ENCODE results near the gene MTFP1. TPM values are rescaled to one million over a fixed set of nuclear protein-coding genes. Genes with fewer than 3 reads are reported as not detected.

Gene MTFP1
- total and polyA plus RNA-seq, 9 of the 15 experiments (the other 6 are each of a cell fraction or from before 2014, with no cell fraction given): 10.7 to 52.0 (median 30.1) TPM

DNA sequence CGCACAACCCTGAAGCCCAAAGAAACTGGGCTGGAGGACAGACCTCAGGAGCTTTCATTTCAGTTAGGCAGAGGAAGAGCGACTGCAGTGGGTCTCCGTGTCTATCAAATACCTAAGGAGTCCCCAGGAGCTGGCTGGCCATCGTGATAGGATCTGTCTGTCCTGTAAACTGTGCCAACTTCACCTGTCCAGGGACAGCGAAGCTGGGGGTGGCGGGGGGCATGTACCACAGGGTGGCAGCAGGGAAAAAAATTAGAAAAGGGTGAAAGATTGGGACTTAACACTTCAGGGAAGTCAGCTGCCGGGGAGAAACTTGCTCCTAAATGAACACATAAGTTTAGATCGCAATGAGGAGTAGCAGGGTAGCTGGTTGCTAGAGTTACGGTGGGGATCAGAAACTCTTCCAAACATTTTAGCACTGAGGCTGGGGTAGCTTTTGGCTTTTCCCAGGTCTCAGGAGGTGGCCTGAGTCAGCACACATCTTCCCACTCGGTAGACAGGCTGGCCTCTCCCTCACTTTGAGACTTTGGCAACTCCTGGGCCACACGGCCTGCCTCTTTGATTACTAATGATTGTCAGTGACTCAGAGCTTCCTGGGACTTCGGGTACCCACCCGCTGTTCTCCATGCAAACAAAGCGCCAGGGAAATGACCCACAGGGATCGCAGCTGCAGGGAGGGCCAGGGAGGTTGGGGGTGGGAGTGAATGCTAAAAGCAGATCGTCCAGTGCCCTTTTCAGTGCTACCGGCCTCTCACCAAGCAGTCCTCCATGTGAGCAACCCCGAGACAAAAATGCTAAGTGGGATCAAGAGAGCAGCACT lies 2.9 kb upstream of the MTFP1 start:
- H3K4me1 ChIP-seq (replicated peaks in 1 of 2; ENCODE audit: control insufficient read depth in 2 of 2, insufficient read depth in 2 of 2, low read length in 2 of 2): peaks cover 46 to 47% of the 10 kb centered on the region in 2 experiments
- DNase-seq (ENCODE audit: extremely low read depth in 1 of 4, low spot score in 3 of 4): peak; percentile 19 to 73 (median 37)
- TF ChIP-seq, protein P1, sequence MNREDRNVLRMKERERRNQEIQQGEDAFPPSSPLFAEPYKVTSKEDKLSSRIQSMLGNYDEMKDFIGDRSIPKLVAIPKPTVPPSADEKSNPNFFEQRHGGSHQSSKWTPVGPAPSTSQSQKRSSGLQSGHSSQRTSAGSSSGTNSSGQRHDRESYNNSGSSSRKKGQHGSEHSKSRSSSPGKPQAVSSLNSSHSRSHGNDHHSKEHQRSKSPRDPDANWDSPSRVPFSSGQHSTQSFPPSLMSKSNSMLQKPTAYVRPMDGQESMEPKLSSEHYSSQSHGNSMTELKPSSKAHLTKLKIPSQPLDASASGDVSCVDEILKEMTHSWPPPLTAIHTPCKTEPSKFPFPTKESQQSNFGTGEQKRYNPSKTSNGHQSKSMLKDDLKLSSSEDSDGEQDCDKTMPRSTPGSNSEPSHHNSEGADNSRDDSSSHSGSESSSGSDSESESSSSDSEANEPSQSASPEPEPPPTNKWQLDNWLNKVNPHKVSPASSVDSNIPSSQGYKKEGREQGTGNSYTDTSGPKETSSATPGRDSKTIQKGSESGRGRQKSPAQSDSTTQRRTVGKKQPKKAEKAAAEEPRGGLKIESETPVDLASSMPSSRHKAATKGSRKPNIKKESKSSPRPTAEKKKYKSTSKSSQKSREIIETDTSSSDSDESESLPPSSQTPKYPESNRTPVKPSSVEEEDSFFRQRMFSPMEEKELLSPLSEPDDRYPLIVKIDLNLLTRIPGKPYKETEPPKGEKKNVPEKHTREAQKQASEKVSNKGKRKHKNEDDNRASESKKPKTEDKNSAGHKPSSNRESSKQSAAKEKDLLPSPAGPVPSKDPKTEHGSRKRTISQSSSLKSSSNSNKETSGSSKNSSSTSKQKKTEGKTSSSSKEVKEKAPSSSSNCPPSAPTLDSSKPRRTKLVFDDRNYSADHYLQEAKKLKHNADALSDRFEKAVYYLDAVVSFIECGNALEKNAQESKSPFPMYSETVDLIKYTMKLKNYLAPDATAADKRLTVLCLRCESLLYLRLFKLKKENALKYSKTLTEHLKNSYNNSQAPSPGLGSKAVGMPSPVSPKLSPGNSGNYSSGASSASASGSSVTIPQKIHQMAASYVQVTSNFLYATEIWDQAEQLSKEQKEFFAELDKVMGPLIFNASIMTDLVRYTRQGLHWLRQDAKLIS (CRISPR knock-in tag; IDR thresholded peaks at IDR 0.05): 0 out of 2 replicates have a peak, but pooled peaks have one; percentile 21
- TF ChIP-seq, protein P2, sequence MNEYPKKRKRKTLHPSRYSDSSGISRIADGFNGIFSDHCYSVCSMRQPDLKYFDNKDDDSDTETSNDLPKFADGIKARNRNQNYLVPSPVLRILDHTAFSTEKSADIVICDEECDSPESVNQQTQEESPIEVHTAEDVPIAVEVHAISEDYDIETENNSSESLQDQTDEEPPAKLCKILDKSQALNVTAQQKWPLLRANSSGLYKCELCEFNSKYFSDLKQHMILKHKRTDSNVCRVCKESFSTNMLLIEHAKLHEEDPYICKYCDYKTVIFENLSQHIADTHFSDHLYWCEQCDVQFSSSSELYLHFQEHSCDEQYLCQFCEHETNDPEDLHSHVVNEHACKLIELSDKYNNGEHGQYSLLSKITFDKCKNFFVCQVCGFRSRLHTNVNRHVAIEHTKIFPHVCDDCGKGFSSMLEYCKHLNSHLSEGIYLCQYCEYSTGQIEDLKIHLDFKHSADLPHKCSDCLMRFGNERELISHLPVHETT (CRISPR knock-in tag; conservative IDR thresholded peaks at IDR 0.05 in 1 of 2, IDR thresholded peaks at IDR 0.05 in 1 of 2): peak in 1 of 2 experiments; percentile 56; a peak in 2 of 4 replicates
- TF ChIP-seq FOSL1 (tag; conservative IDR thresholded peaks at IDR 0.05) (peak; percentile 53), C11orf30 (IDR thresholded peaks at IDR 0.05; ENCODE audit: low read depth) (peak; percentile 60; the same call in 1 of the 2 replicates), ZNF316 (IDR thresholded peaks at IDR 0.05) (peak; percentile 58), FOXJ3 (CRISPR knock-in tag; IDR thresholded peaks at IDR 0.05) (no peak), CREM (IDR thresholded peaks at IDR 0.05; ENCODE audit: low read depth) (0 out of 2 replicates have a peak, but pooled peaks have one; percentile 21), MAFG (tag; conservative IDR thresholded peaks at IDR 0.05) (0 out of 2 replicates have a peak, but pooled peaks have one; percentile 10), SMARCE1 (IDR thresholded peaks at IDR 0.05) (0 out of 2 replicates have a peak, but pooled peaks have one; percentile 29), ZNF584 (CRISPR knock-in tag; IDR thresholded peaks at IDR 0.05; ENCODE audit: low read depth) (peak; percentile 25; the same call in 1 of the 2 replicates), MBD2 (IDR thresholded peaks at IDR 0.05; ENCODE audit: borderline replicate concordance, low read depth) (0 out of 2 replicates have a peak, but pooled peaks have one; percentile 19), ZKSCAN8 (CRISPR knock-in tag; IDR thresholded peaks at IDR 0.05) (peak; percentile 27; the same call in 1 of the 2 replicates), SMARCA4 (IDR thresholded peaks at IDR 0.05) (0 out of 2 replicates have a peak, but pooled peaks have one; percentile 28)
- TF ChIP-seq, protein P3, sequence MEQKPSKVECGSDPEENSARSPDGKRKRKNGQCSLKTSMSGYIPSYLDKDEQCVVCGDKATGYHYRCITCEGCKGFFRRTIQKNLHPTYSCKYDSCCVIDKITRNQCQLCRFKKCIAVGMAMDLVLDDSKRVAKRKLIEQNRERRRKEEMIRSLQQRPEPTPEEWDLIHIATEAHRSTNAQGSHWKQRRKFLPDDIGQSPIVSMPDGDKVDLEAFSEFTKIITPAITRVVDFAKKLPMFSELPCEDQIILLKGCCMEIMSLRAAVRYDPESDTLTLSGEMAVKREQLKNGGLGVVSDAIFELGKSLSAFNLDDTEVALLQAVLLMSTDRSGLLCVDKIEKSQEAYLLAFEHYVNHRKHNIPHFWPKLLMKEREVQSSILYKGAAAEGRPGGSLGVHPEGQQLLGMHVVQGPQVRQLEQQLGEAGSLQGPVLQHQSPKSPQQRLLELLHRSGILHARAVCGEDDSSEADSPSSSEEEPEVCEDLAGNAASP (IDR thresholded peaks at IDR 0.05): no peak

More for the DNA sequence above, 2.9 kb upstream of the MTFP1 start:
- Histone ChIP-seq H3K4me3 (peak overlapping the region; percentile 59), H2AFZ (ENCODE audit: low read depth, low read length) (no peak overlapping the region), H3K9me3 (replicated peaks; ENCODE audit: control insufficient read depth, insufficient read depth, low read depth, low read length) (no peaks in the 10 kb centered on the region; the same call in 1 of the 2 replicates), H3K27ac (ENCODE audit: extremely low read depth, low read depth, low read length) (peak overlapping the region; percentile 94), H3K36me3 (ENCODE audit: control insufficient read depth, insufficient read depth, low read length) (peaks cover 29% of the 10 kb centered on the region), H3K9ac (ENCODE audit: insufficient read depth in 1 of 2, low read depth in 2 of 2, low read length in 2 of 2) (peak overlapping the region; percentile 94), H4K20me1 (replicated peaks; ENCODE audit: control insufficient read depth, insufficient read depth, low read length) (no peaks in the 10 kb centered on the region), H3K79me2 (ENCODE audit: control insufficient read depth, insufficient read depth, low read length) (peaks cover 67% of the 10 kb centered on the region), H3K27me3 (ENCODE audit: control insufficient read depth in 2 of 2, insufficient read depth in 2 of 2, low read length in 2 of 2) (no peaks in the 10 kb centered on the region), H3K4me2 (ENCODE audit: insufficient read depth, low read length) (peak overlapping the region; percentile 94), H3K9me1 (ENCODE audit: control insufficient read depth, insufficient read depth, low read length) (no peaks in the 10 kb centered on the region)
- ChIA-PET POLR2A (interaction anchor here (0.6 to 3.2 kb wide), 7 partner anchors 9 to 63 kb away, joined by 3 to 17 read pairs (median 4); no protein-coding TSS in a partner anchor), CTCF (ENCODE audit: low intra/inter-chr PET ratio) (no interaction called here)
- intact Hi-C loops (cut with micrococcal nuclease) (no loop called here), in situ Hi-C loops (cut with MboI) (no loop called here)
- WGBS (ENCODE audit: insufficient coverage, low coverage, missing lambda C conversion rate): 2% methylated on average over 16 of the region's 18 CpGs
- ATAC-seq (peak; percentile 24), FAIRE-seq (peak; percentile 26)
- BruUV-seq (replicated peaks): no TSS peak
